Neural cell (in vitro differentiated cells): ENCODE results near the gene KRT73.

Source experiments
- EP300 ChIP-seq: fragments of 450-650 bp; conservative IDR thresholded peaks from 2 replicates; pipeline ENCODE4 v1.6.1; 2014; ENCODE audit warnings: antibody characterized with exemption, mild to moderate bottlenecking, moderate library complexity; ENCODE audit not compliant: poor library complexity, severe bottlenecking
- TF ChIP-seq, protein P1 (sequence below): fragments of 450-650 bp; IDR thresholded peaks from 2 replicates; pipeline ENCODE4 v1.5.1; 2014; ENCODE audit warnings: antibody characterized with exemption, mild to moderate bottlenecking, moderate library complexity; ENCODE audit not compliant: poor library complexity, severe bottlenecking

DNA sequence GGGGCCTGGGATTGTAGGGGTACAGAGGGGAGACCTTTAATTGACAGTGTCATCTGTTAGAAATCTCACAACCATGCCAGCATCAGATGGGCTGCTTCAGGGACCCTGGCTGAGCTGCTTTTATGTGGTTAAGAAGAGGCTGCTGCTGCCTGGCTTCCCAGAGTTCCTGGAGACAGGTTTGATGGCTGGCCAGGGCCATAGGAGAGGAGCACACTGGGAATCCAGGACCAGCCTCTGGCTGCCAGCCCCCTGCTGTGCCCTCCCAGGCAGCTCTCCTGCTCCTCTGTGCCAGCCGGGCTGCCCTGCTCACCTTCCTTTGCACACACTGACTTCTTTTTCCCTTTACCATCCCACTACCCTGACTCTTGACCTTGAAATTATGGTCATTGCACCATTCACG lies 507 bp upstream of the KRT73 start:
- TF ChIP-seq, protein P1, sequence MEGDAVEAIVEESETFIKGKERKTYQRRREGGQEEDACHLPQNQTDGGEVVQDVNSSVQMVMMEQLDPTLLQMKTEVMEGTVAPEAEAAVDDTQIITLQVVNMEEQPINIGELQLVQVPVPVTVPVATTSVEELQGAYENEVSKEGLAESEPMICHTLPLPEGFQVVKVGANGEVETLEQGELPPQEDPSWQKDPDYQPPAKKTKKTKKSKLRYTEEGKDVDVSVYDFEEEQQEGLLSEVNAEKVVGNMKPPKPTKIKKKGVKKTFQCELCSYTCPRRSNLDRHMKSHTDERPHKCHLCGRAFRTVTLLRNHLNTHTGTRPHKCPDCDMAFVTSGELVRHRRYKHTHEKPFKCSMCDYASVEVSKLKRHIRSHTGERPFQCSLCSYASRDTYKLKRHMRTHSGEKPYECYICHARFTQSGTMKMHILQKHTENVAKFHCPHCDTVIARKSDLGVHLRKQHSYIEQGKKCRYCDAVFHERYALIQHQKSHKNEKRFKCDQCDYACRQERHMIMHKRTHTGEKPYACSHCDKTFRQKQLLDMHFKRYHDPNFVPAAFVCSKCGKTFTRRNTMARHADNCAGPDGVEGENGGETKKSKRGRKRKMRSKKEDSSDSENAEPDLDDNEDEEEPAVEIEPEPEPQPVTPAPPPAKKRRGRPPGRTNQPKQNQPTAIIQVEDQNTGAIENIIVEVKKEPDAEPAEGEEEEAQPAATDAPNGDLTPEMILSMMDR: no peak
- TF ChIP-seq EP300: no peak
